HepG2 (cell line): ENCODE results near the gene ANTKMT. TPM values are rescaled to one million over a fixed set of nuclear protein-coding genes. Genes with fewer than 3 reads are reported as not detected.
A peak's percentile ranks its signal among the peaks of the same experiment; 100 is the strongest.

ENCODE experiments used
- ATAC-seq: fragments of 200-7000 bp; cut with Tn5 transposase; 3 replicates; pipeline ENCODE4 v1.9.1; 2020; ENCODE audit warnings: mild to moderate bottlenecking, moderate library complexity
- BruUV-seq: library from RNA; stranded (reverse); fragments of 400-500 nt; replicated peaks from 2 replicates; lab custom pipeline; 2021; lab: Mats Ljungman, UMichigan
- CTCF ChIA-PET: fragments of 300-600 bp; formaldehyde crosslinking; extraction: SDS; loops from one replicate; lab custom pipeline; 2021; ENCODE audit warnings: low total read pairs, inconsistent platforms, low intra/inter-chr PET ratio; lab: Yijun Ruan, JAX
- POLR2A ChIA-PET: fragments of 350-600 bp; sonication (Branson Sonifier 250); formaldehyde crosslinking; loops from one replicate; lab custom pipeline; 2020; ENCODE audit warnings: antibody characterized with exemption, inconsistent platforms; lab: Yijun Ruan, JAX
- DNase-seq: peaks from one replicate; pipeline ENCODE4 v3.0.0-alpha.2; 2015; ENCODE audit warnings: low spot score
- FAIRE-seq: peaks from 3 replicates; lab custom pipeline; 2011; peaks lifted over from hg19 to GRCh38; lab: Jason Lieb, UNC
- H2AFZ ChIP-seq: one replicate; pipeline ENCODE4 v1.6.1; 2011; ENCODE audit warnings: low read length, inconsistent platforms
- H3K27ac ChIP-seq: fragments of 300-600 bp; 3 replicates; pipeline ENCODE4 v1.8.0; 2011; ENCODE audit warnings: mixed run types, mild to moderate bottlenecking, mixed read lengths, low read length, inconsistent platforms; ENCODE audit not compliant: insufficient read depth; ENCODE audit errors: extremely low read length
- H3K27me3 ChIP-seq, 2 experiments: fragments of 200-600 bp in 1 of 2; 2 replicates in 1 of 2; 3 replicates in 1 of 2; pipeline versions ENCODE4 v1.6.0 to v1.8.0; 2011; ENCODE audit warnings: low read length in 2 of 2, mild to moderate bottlenecking in 2 of 2, moderate library complexity in 2 of 2, inconsistent platforms in 1 of 2; ENCODE audit not compliant: insufficient read depth in 2 of 2, control insufficient read depth in 1 of 2
- H3K36me3 ChIP-seq, 2 experiments: fragments of 200-600 bp in 1 of 2; replicated peaks in 1 of 2; 2 replicates in 1 of 2; 3 replicates in 1 of 2; pipeline versions ENCODE4 v1.5.1 to v1.8.0; 2011; ENCODE audit warnings: low read length in 2 of 2, inconsistent platforms in 1 of 2; ENCODE audit not compliant: insufficient read depth in 2 of 2, control insufficient read depth in 1 of 2
- H3K4me1 ChIP-seq: 2 replicates; pipeline ENCODE4 v1.5.1; 2012; ENCODE audit warnings: low read length, inconsistent platforms; ENCODE audit not compliant: insufficient read depth
- H3K4me2 ChIP-seq: 2 replicates; pipeline ENCODE4 v1.6.0; 2011; ENCODE audit warnings: low read depth, low read length, inconsistent platforms
- H3K4me3 ChIP-seq, 3 experiments: fragments of 200-600 bp in 1 of 3; sonication (generic), shearing (Covaris generic) in 1 of 3; replicated peaks in 1 of 3; 2 replicates each; pipeline ENCODE4 v1.5.1; 2011 to 2016; ENCODE audit warnings: low read length in 3 of 3, inconsistent platforms in 2 of 3, low read depth in 2 of 3, mild to moderate bottlenecking in 2 of 3, control low read depth in 1 of 3, mixed read lengths in 1 of 3; ENCODE audit not compliant: insufficient read depth in 1 of 3
- H3K79me2 ChIP-seq: one replicate; pipeline ENCODE4 v1.6.1; 2011; ENCODE audit warnings: low read length, inconsistent platforms; ENCODE audit not compliant: insufficient read depth
- H3K9ac ChIP-seq: 2 replicates; pipeline ENCODE4 v1.6.0; 2011; ENCODE audit warnings: mild to moderate bottlenecking, low read depth, low read length, inconsistent platforms; ENCODE audit not compliant: insufficient read depth
- H3K9me3 ChIP-seq: 2 replicates; pipeline ENCODE4 v1.5.1; 2012; ENCODE audit warnings: mild to moderate bottlenecking, low read length
- H4K20me1 ChIP-seq: 2 replicates; pipeline ENCODE4 v1.6.0; 2011; ENCODE audit warnings: inconsistent platforms, mild to moderate bottlenecking, low read length, moderate library complexity; ENCODE audit not compliant: insufficient read depth
- AGO2 ChIP-seq: fragments of 200-400 bp; formaldehyde crosslinking; optimal IDR thresholded peaks from 2 replicates; pipeline ENCODE3; 2017; ENCODE audit warnings: mild to moderate bottlenecking, low read depth, low read length, moderate library complexity
- ATRX ChIP-seq: sonication (generic); formaldehyde crosslinking; IDR thresholded peaks from 2 replicates; pipeline ENCODE4 v1.4.0; 2020; ENCODE audit warnings: missing genetic modification reagents, borderline replicate concordance
- JUN ChIP-seq: sonication (generic); formaldehyde crosslinking; IDR thresholded peaks from 2 replicates; pipeline ENCODE4 v1.4.0; 2020; ENCODE audit warnings: mild to moderate bottlenecking, missing genetic modification reagents
- POLR2A ChIP-seq, 2 experiments: IDR thresholded peaks; 2 replicates each; pipeline ENCODE4 v1.6.1; 2011; ENCODE audit warnings: low read depth in 2 of 2, low read length in 2 of 2, mild to moderate bottlenecking in 1 of 2, moderate library complexity in 1 of 2; ENCODE audit not compliant: insufficient read depth in 1 of 2
- POLR2G ChIP-seq: fragments of 200-400 bp; formaldehyde crosslinking; IDR thresholded peaks from 2 replicates; pipeline ENCODE4 v1.6.1; 2018; ENCODE audit warnings: mild to moderate bottlenecking, low read depth, low read length, moderate library complexity
- ZNF276 ChIP-seq: sonication (generic); formaldehyde crosslinking; IDR thresholded peaks from 2 replicates; pipeline ENCODE4 v1.4.0; 2020; ENCODE audit warnings: mild to moderate bottlenecking, low read depth, missing genetic modification reagents
- ZNF878 ChIP-seq: sonication (generic); formaldehyde crosslinking; IDR thresholded peaks from 2 replicates; pipeline ENCODE4 v1.8.1; 2023; ENCODE audit warnings: mild to moderate bottlenecking, missing genetic modification reagents, moderate library complexity
- ZNF879 ChIP-seq: sonication (generic); formaldehyde crosslinking; IDR thresholded peaks from 2 replicates; pipeline ENCODE4 v1.8.1; 2023; ENCODE audit warnings: missing genetic modification reagents
- WGBS: methylation state at CpG from one replicate; pipeline ENCODE4 v1.1.6; 2017; ENCODE audit warnings: low lambda C conversion rate; 5-methylcytosine and 5-hydroxymethylcytosine counted together
- in situ Hi-C: cut with HindIII; loops from 2 replicates; pipeline ENCODE4 v1.10.0; 2017; ENCODE audit warnings: low pct_unique_long_range_greater_than_20kb; ENCODE audit not compliant: extremely low pct_ligation_motif_present
- intact Hi-C: fragments of 100-400 bp; cut with micrococcal nuclease; formaldehyde crosslinking; loops from one replicate; pipeline ENCODE4 v1.10.0; 2022; ENCODE audit not compliant: unreplicated experiment
- polyA plus RNA-seq, 8 experiments: library from polyadenylated mRNA; depleted of rRNA in 3 of 8; stranded (reverse) in 7 of 8; unstranded in 1 of 8; fragments of >200 nt; fragmentation: Illumina TruSeq in 4 of 8; extraction: Trizol in 4 of 8; gene quantifications; 2 replicates each; pipeline versions ENCODE4 v1.2.1 to v1.2.3, GENCODE V29; 2011 to 2016; ENCODE audit warnings: low read depth in 4 of 8, missing spikeins in 1 of 8, mixed read lengths in 1 of 8; ENCODE audit not compliant: insufficient read depth in 1 of 8
- total RNA-seq, 5 experiments: library from RNA; depleted of rRNA; stranded (reverse); fragments of >200 nt; fragmentation: Illumina TruSeq; extraction: Trizol; gene quantifications; 2 replicates each; pipeline ENCODE4 v1.2.3, GENCODE V29; 2016; ENCODE audit warnings: low read depth in 1 of 5

ANTKMT gene
- total and polyA plus RNA-seq, 2 of the 13 experiments (the other 11 are each of a cell fraction or from before 2014, with no cell fraction given), result 7.5 to 47.8 TPM

DNA sequence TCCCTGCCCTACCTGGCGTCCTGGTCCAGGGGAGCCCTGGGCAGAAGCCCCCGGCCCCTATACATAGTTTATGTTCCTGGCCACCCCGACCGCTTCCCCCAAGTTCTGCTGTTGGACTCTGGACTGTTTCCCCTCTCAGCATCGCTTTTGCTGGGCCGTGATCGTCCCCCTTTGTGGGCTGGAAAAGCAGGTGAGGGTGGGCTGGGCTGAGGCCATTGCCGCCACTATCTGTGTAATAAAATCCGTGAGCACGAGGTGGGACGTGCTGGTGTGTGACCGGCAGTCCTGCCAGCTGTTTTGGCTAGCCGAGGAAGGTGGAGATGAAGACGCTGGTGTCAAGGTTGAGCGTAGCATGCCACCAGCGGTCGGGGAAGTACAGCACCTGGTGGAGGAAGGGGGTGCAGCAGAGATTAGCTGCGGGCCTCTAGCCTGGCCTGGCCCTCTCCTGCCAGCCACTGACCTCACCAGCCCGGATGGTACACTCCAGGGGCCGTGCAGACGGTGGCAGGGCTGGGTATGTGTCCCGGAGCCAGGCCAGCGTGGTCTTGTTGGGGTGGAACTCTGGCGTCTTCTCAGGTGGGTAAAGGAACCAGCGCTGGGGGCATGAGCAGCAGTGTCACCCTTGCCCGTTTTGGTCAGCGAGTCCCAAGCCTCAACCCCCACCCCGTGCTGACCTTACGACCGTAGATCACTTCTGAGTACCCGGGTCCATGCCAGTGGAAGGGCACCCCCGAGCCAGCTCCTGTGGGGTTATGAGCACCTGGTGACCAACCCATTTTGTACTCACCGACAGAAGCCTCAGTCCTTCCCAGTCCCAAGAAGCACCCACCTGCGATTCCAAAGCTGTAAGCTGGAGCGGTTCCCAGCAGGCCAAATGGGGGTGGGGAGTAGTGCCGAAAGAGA, 38.2 kb upstream of the ANTKMT start:
- Histone ChIP-seq H3K9me3 (no peaks in the 10 kb centered on the region), H3K4me1 (peaks cover 27% of the 10 kb centered on the region), H3K79me2 (peaks cover 16% of the 10 kb centered on the region), H2AFZ (no peak overlapping the region), H3K36me3 (peaks cover 11 to 20% of the 10 kb centered on the region in 2 experiments; a peak in 4 of 5 replicates), H3K27ac (no peak overlapping the region), H3K4me3 (no peak overlapping the region), H3K27me3 (no peaks in the 10 kb centered on the region; a peak in 1 of 5 replicates), H3K9ac (no peak overlapping the region), H4K20me1 (0 out of 2 replicates have a peak, but pooled peaks cover 3% of the 10 kb centered on the region), H3K4me2 (no peak overlapping the region)
- TF ChIP-seq ZNF276 (CRISPR knock-in tag) (no peak), JUN (CRISPR knock-in tag) (no peak), POLR2G (peak; percentile 15; the same call in 1 of the 2 replicates), ZNF879 (CRISPR knock-in tag) (no peak), POLR2A (IDR thresholded peaks at IDR 0.05; ENCODE audit: insufficient read depth in 1 of 2, low read depth in 2 of 2, low read length in 2 of 2) (peak in 1 of 2 experiments; percentile 28; a peak in 1 of 4 replicates), ATRX (CRISPR knock-in tag) (no peak), AGO2 (peak; percentile 7), ZNF878 (CRISPR knock-in tag) (no peak)
- no peak for DNase-seq
- ATAC-seq, result no peak
- 98% methylated on average over 18 of the region's 36 CpGs for WGBS
- BruUV-seq, result no TSS peak
- POLR2A ChIA-PET, result no interaction called here
- CTCF ChIA-PET, result no interaction called here
- in situ Hi-C loops (no loop called here), intact Hi-C loops (no loop called here)
- FAIRE-seq, result no peak
